Fibroblast of upper back skin (primary cell): Measurements from ENCODE around the gene GNGT2.
"Not testable (repeated sequence)": the region's sequence is repeated elsewhere in the genome, so short reads cannot be mapped to it uniquely, and the experiment has no call there.

Experiments used
- DNase-seq: peaks from one replicate; pipeline ENCODE4 v3.0.0-alpha.2; 2013

GNGT2 gene

GRCh38 chr17:49201481-49201927 is 8.9 kb downstream of the GNGT2 start:
- peak; percentile 82 for DNase-seq

GRCh38 chr17:49200423-49201083 is 9.8 kb downstream of the GNGT2 start:
- DNase-seq, result no peak

- no peak for DNase-seq
Measured at GRCh38 chr17:49198211-49198610, 12.2 kb downstream of the GNGT2 start.

- DNase-seq, result no peak
Measured at GRCh38 chr17:49197346-49197998, 12.9 kb downstream of the GNGT2 start.

- DNase-seq, result no peak
Measured at GRCh38 chr17:49196520-49196919, 13.9 kb downstream of the GNGT2 start.

GRCh38 chr17:49195751-49196150 is 14.6 kb downstream of the GNGT2 start:
- no peak for DNase-seq

- DNase-seq, result no peak
Measured at GRCh38 chr17:49194297-49194607, 16.1 kb downstream of the GNGT2 start.

- peak; percentile 67 for DNase-seq
Measured at GRCh38 chr17:49193513-49194296, 16.7 kb downstream of the GNGT2 start.

- peak; percentile 81 for DNase-seq
Measured at GRCh38 chr17:49191917-49192741, 18.2 kb downstream of the GNGT2 start.

- DNase-seq, result no peak
Measured at GRCh38 chr17:49191409-49191916, 18.9 kb downstream of the GNGT2 start.

GRCh38 chr17:49190932-49191331 is 19.4 kb downstream of the GNGT2 start:
- no peak for DNase-seq

GRCh38 chr17:49187301-49187700 is 23.1 kb downstream of the GNGT2 start:
- DNase-seq, result no peak

- not testable (repeated sequence) for DNase-seq
Measured at GRCh38 chr17:49185381-49185780, 25.0 kb downstream of the GNGT2 start.

GRCh38 chr17:49184522-49184921 is 25.9 kb downstream of the GNGT2 start:
- DNase-seq, result not testable (repeated sequence)

- DNase-seq, result no peak
Measured at GRCh38 chr17:49183801-49184200, 26.6 kb downstream of the GNGT2 start.

GRCh38 chr17:49183341-49183740 is 27.0 kb downstream of the GNGT2 start:
- DNase-seq, result no peak

- DNase-seq, result no peak
Measured at GRCh38 chr17:49180998-49181635, 29.3 kb downstream of the GNGT2 start.

- peak; percentile 59 for DNase-seq
Measured at GRCh38 chr17:49180303-49180702, 30.1 kb downstream of the GNGT2 start.

- DNase-seq, result not testable (repeated sequence)
Measured at GRCh38 chr17:49175978-49176377, 34.4 kb downstream of the GNGT2 start.

- DNase-seq, result not testable (repeated sequence)
Measured at GRCh38 chr17:49170711-49171110, 39.7 kb downstream of the GNGT2 start.

- no peak for DNase-seq
Measured at GRCh38 chr17:49170216-49170615, 40.2 kb downstream of the GNGT2 start.

GRCh38 chr17:49168706-49169105 is 41.7 kb downstream of the GNGT2 start:
- DNase-seq, result no peak
